Endothelial cell of umbilical vein (primary cell): ENCODE data around the gene MTA1.

Experiments
- EZH2 ChIP-seq: IDR thresholded peaks from 2 replicates; pipeline ENCODE4 v1.6.1; 2012; ENCODE audit warnings: borderline replicate concordance, low read depth, mild to moderate bottlenecking, moderate library complexity, low read length, inconsistent platforms; ENCODE audit not compliant: severe bottlenecking
- GATA2 ChIP-seq: IDR thresholded peaks from 2 replicates; pipeline ENCODE4 v1.7.0; 2011; ENCODE audit warnings: low read depth, mild to moderate bottlenecking, moderate library complexity, mixed read lengths, low read length; ENCODE audit not compliant: insufficient read length, insufficient read depth
- JUN ChIP-seq: IDR thresholded peaks from 2 replicates; pipeline ENCODE4 v1.6.1; 2011; ENCODE audit warnings: borderline replicate concordance, low read depth; ENCODE audit not compliant: insufficient read length, insufficient read depth
- MYC ChIP-seq: IDR thresholded peaks from one replicate; pipeline ENCODE4 v1.6.1; 2011; ENCODE audit warnings: mild to moderate bottlenecking, low read depth, low read length
- POLR2A ChIP-seq: IDR thresholded peaks from 2 replicates; pipeline ENCODE4 v1.6.1; 2012; ENCODE audit warnings: low read depth, mild to moderate bottlenecking, control low read depth, low read length
- POLR2AphosphoS5 ChIP-seq: IDR thresholded peaks from 2 replicates; pipeline ENCODE4 v1.6.1; 2012; ENCODE audit warnings: low read depth, mild to moderate bottlenecking, control low read depth, low read length, moderate library complexity; ENCODE audit not compliant: insufficient read depth
- TF ChIP-seq, protein P1 (sequence below), 2 donors: IDR thresholded peaks; 1 replicate in 1 of 2; 2 replicates in 1 of 2; pipeline ENCODE4 v1.5.1; 2011; ENCODE audit warnings: low read length in 2 of 2, mild to moderate bottlenecking in 2 of 2, moderate library complexity in 2 of 2, control low read depth in 1 of 2, inconsistent platforms in 1 of 2, low read depth in 1 of 2; ENCODE audit not compliant: insufficient read depth in 1 of 2; ENCODE audit errors: extremely low read depth in 1 of 2
- TF ChIP-seq, protein P2 (sequence below): IDR thresholded peaks from 2 replicates; pipeline ENCODE4 v1.6.1; 2011; ENCODE audit not compliant: insufficient read depth, insufficient read length

DNA sequence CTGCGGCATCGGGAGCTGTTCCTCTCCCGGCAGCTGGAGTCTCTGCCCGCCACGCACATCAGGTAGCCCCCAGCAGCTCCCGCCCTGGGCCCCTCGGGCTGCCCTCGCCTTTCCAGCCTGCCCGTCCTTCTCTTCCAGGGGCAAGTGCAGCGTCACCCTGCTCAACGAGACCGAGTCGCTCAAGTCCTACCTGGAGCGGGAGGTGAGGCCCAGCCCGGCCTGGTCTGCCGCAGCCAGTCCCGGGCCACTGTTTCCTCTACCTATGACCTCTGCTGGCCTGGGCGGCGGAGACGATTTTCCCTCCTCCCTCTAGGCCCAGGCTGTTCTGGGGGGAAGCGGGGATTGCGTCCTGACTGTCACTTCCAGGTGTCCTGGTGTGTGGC lies 30.5 kb downstream of the MTA1 start:
- TF ChIP-seq, protein P1, sequence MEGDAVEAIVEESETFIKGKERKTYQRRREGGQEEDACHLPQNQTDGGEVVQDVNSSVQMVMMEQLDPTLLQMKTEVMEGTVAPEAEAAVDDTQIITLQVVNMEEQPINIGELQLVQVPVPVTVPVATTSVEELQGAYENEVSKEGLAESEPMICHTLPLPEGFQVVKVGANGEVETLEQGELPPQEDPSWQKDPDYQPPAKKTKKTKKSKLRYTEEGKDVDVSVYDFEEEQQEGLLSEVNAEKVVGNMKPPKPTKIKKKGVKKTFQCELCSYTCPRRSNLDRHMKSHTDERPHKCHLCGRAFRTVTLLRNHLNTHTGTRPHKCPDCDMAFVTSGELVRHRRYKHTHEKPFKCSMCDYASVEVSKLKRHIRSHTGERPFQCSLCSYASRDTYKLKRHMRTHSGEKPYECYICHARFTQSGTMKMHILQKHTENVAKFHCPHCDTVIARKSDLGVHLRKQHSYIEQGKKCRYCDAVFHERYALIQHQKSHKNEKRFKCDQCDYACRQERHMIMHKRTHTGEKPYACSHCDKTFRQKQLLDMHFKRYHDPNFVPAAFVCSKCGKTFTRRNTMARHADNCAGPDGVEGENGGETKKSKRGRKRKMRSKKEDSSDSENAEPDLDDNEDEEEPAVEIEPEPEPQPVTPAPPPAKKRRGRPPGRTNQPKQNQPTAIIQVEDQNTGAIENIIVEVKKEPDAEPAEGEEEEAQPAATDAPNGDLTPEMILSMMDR (IDR thresholded peaks at IDR 0.05; ENCODE audit: extremely low read depth in 1 of 2, insufficient read depth in 1 of 2, low read depth in 1 of 2, low read length in 2 of 2), result no peak
- no peak for TF ChIP-seq POLR2A
- no peak for TF ChIP-seq POLR2AphosphoS5
- TF ChIP-seq MYC, result no peak
- TF ChIP-seq GATA2, result no peak
- TF ChIP-seq, protein P2, sequence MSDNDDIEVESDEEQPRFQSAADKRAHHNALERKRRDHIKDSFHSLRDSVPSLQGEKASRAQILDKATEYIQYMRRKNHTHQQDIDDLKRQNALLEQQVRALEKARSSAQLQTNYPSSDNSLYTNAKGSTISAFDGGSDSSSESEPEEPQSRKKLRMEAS, result no peak
- TF ChIP-seq EZH2, result no peak
- TF ChIP-seq JUN, result no peak
